Caco-2 (cell line): Measurements from ENCODE around the gene HIVEP3. TPM values are rescaled to one million over a fixed set of nuclear protein-coding genes. Genes with fewer than 3 reads are reported as not detected.

Source experiments
- BruUV-seq: library from RNA; stranded (reverse); fragments of 400-500 nt; replicated peaks from 2 replicates; lab custom pipeline; 2021; lab: Mats Ljungman, UMichigan
- CTCF ChIA-PET: fragments of 300-600 bp; sonication (Branson Sonifier 250); formaldehyde crosslinking; loops from one replicate; lab custom pipeline; 2022; ENCODE audit warnings: antibody characterized with exemption; lab: Charles Lee
- POLR2A ChIA-PET: fragments of 300-600 bp; sonication (Branson Sonifier 250); formaldehyde crosslinking; loops from one replicate; lab custom pipeline; 2022; ENCODE audit warnings: antibody characterized with exemption; lab: Charles Lee
- DNase-seq, 2 experiments: peaks; one replicate each; pipeline versions ENCODE4 v3.0.0 to v3.0.0-alpha.2; 2020 to 2022
- H3K27me3 ChIP-seq: replicated peaks from 2 replicates; pipeline ENCODE4 v1.6.0; 2011; ENCODE audit warnings: low read length; ENCODE audit not compliant: control insufficient read depth, insufficient read depth
- H3K36me3 ChIP-seq: 2 replicates; pipeline ENCODE4 v1.5.1; 2011; ENCODE audit warnings: low read length; ENCODE audit not compliant: control insufficient read depth, insufficient read depth
- H3K4me1 ChIP-seq: fragments of 250-450 bp; sonication (Bioruptor Pico); 2 replicates; pipeline ENCODE4 v1.5.1; 2020; ENCODE audit warnings: mild to moderate bottlenecking
- H3K4me3 ChIP-seq: 2 replicates; pipeline ENCODE4 v1.5.1; 2011; ENCODE audit warnings: low read depth, mild to moderate bottlenecking, control low read depth, low read length
- H3K9me3 ChIP-seq: fragments of 250-450 bp; sonication (Bioruptor Pico); 2 replicates; pipeline ENCODE4 v1.5.1; 2020; ENCODE audit warnings: mild to moderate bottlenecking, moderate library complexity
- H3K27ac Mint-ChIP-seq: one replicate; pipeline ENCODE4 v1.8.0; 2022; ENCODE audit warnings: mixed read lengths; ENCODE audit not compliant: unreplicated experiment
- H3K27me3 Mint-ChIP-seq: one replicate; pipeline ENCODE4 v1.8.0; 2022; ENCODE audit warnings: mixed read lengths; ENCODE audit not compliant: insufficient read depth, unreplicated experiment
- H3K36me3 Mint-ChIP-seq: one replicate; pipeline ENCODE4 v1.8.0; 2022; ENCODE audit warnings: mild to moderate bottlenecking, mixed read lengths; ENCODE audit not compliant: insufficient read depth, unreplicated experiment
- H3K4me1 Mint-ChIP-seq: one replicate; pipeline ENCODE4 v1.8.0; 2022; ENCODE audit warnings: low read depth, mixed read lengths; ENCODE audit not compliant: unreplicated experiment
- H3K4me3 Mint-ChIP-seq: one replicate; pipeline ENCODE4 v1.8.0; 2022; ENCODE audit warnings: mild to moderate bottlenecking, moderate library complexity, mixed read lengths; ENCODE audit not compliant: unreplicated experiment
- H3K9me3 Mint-ChIP-seq: one replicate; pipeline ENCODE4 v1.8.0; 2022; ENCODE audit warnings: mixed read lengths; ENCODE audit not compliant: unreplicated experiment
- intact Hi-C: fragments of 100-400 bp; cut with micrococcal nuclease; formaldehyde crosslinking; loops from one replicate; pipeline ENCODE4 v1.10.0; 2022; ENCODE audit not compliant: unreplicated experiment
- total RNA-seq: library from RNA; stranded (reverse); gene quantifications from 2 replicates; pipeline ENCODE4 v1.2.3, GENCODE V29; 2022
- TF ChIP-seq, protein P1 (sequence below), 2 experiments: fragments of 200-600 bp in 1 of 2; IDR thresholded peaks; 1 replicate in 1 of 2; 2 replicates in 1 of 2; pipeline versions ENCODE4 v1.5.1 to v1.8.0; 2011 to 2022; ENCODE audit warnings: antibody characterized with exemption in 1 of 2, control low read depth in 1 of 2, inconsistent platforms in 1 of 2, low read depth in 1 of 2, low read length in 1 of 2, mild to moderate bottlenecking in 1 of 2, moderate library complexity in 1 of 2; ENCODE audit not compliant: insufficient read depth in 1 of 2, severe bottlenecking in 1 of 2, unreplicated experiment in 1 of 2

Gene HIVEP3
- total RNA-seq, 1 experiment from 2014 or later: 0.25 TPM

DNA sequence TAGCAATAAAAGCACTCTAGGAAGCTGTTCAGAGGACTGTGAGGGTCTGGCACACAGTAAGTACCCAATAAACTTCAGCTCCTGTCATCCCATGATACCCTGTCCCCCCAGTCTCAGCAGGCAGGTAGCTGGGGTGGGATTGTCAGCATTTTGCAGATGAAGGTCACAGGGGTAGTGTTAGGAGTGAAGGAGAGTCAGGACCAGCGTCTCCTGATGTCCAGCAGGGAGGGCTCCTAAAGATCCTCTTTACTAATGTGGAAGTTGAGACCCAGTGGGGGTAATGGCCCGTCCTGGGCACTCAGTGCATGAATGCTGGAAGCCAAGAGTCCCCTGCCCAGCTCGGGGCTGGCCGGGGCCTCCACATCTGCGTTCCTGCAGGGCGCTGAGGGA, 402.9 kb downstream of the HIVEP3 start:
- H3K27me3 Mint-ChIP-seq: peaks cover 5% of the 10 kb centered on the region
- H3K36me3 Mint-ChIP-seq: no peaks in the 10 kb centered on the region
- no peaks in the 10 kb centered on the region for H3K9me3 Mint-ChIP-seq
- Histone ChIP-seq H3K4me1 (peaks cover 32% of the 10 kb centered on the region), H3K4me3 (no peak overlapping the region), H3K9me3 (no peaks in the 10 kb centered on the region), H3K36me3 (no peaks in the 10 kb centered on the region), H3K27me3 (no peaks in the 10 kb centered on the region)
- H3K4me3 Mint-ChIP-seq: peak overlapping the region; percentile 63
- H3K4me1 Mint-ChIP-seq: peaks cover 7% of the 10 kb centered on the region
- ChIA-PET POLR2A (no interaction called here), CTCF (interaction anchor here (0.5 to 1.6 kb wide), 8 partner anchors 20 to 290 kb away, joined by 3 to 8 read pairs (median 4); partner anchors contain the start of gene EDN2)
- no peak for DNase-seq
- H3K27ac Mint-ChIP-seq: no peak overlapping the region
- TF ChIP-seq, protein P1, sequence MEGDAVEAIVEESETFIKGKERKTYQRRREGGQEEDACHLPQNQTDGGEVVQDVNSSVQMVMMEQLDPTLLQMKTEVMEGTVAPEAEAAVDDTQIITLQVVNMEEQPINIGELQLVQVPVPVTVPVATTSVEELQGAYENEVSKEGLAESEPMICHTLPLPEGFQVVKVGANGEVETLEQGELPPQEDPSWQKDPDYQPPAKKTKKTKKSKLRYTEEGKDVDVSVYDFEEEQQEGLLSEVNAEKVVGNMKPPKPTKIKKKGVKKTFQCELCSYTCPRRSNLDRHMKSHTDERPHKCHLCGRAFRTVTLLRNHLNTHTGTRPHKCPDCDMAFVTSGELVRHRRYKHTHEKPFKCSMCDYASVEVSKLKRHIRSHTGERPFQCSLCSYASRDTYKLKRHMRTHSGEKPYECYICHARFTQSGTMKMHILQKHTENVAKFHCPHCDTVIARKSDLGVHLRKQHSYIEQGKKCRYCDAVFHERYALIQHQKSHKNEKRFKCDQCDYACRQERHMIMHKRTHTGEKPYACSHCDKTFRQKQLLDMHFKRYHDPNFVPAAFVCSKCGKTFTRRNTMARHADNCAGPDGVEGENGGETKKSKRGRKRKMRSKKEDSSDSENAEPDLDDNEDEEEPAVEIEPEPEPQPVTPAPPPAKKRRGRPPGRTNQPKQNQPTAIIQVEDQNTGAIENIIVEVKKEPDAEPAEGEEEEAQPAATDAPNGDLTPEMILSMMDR (IDR thresholded peaks at IDR 0.05; ENCODE audit: insufficient read depth in 1 of 2, low read depth in 1 of 2, low read length in 1 of 2, severe bottlenecking in 1 of 2, unreplicated experiment in 1 of 2): no peak
- intact Hi-C loops: loop anchor here (1.0 to 10.0 kb wide), 2 partner anchors 19 to 251 kb away; no protein-coding TSS in a partner anchor
- BruUV-seq: no TSS peak

DNA sequence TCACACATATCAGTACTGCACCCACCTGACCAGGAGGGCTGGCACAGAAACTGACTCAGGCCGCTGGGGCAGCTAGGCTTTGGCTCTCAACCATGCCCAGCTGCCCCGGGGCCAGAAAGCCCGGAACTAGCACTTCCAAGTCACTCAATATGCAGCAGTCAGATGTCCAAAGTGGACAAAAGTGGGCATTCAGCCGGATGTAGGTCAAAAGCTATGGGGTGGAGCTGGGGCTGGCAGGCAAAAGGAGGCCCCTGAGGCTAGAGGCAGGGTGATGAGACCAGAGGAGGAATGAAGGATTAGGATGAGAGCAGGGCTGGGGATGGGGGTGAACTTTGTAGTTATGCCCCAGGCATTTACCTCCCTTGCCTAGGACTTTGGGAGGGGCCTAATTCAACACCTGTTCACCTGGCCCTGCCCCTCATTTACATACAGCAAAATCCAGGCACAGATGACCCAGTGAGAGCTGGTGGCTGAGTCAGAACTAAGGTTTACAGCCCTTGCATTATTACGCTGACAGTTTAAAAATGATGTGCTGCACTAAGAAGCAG, 403.5 kb downstream of the HIVEP3 start:
- CTCF ChIA-PET: interaction anchor here (0.6 to 1.6 kb wide), 4 partner anchors 19 to 290 kb away, joined by 3 to 5 read pairs (median 4); partner anchors contain the start of gene EDN2
- Mint-ChIP-seq H3K9me3 (no peaks in the 10 kb centered on the region), H3K4me3 (no peak overlapping the region), H3K36me3 (no peaks in the 10 kb centered on the region), H3K4me1 (peaks cover 7% of the 10 kb centered on the region), H3K27ac (no peak overlapping the region), H3K27me3 (peaks cover 5% of the 10 kb centered on the region)
- Histone ChIP-seq H3K4me3 (no peak overlapping the region), H3K9me3 (no peaks in the 10 kb centered on the region), H3K36me3 (no peaks in the 10 kb centered on the region), H3K27me3 (no peaks in the 10 kb centered on the region), H3K4me1 (peaks cover 32% of the 10 kb centered on the region)
- peak; percentile 57 to 77 for DNase-seq
- POLR2A ChIA-PET: no interaction called here
- intact Hi-C loops: loop anchor here (10.0 kb wide), 1 partner anchor 250 kb away; no protein-coding TSS in a partner anchor
- TF ChIP-seq, protein P1 (IDR thresholded peaks at IDR 0.05; ENCODE audit: insufficient read depth in 1 of 2, low read depth in 1 of 2, low read length in 1 of 2, severe bottlenecking in 1 of 2, unreplicated experiment in 1 of 2): no peak
- no TSS peak for BruUV-seq

DNA sequence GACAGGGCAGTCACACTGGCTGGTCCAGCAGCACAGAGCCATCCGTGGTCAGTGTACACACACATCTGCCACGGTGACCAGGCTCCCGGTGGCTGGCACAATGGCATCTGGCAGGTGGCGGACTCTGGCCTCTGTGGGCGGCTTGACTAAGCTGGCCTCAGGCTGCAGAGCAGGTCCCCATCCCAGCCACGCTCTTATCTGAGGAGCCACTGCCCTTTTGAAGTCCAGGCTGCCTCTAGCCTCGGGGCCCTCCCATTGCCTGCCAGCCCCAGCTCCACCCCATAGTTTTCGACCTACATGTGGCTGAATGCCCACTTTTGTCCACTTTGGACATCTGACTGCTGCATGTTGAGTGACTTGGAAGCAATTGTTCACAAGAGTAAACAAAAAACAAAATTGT, 404.3 kb downstream of the HIVEP3 start:
- Mint-ChIP-seq H3K27ac (no peak overlapping the region), H3K36me3 (no peaks in the 10 kb centered on the region), H3K27me3 (no peaks in the 10 kb centered on the region), H3K4me1 (peaks cover 7% of the 10 kb centered on the region), H3K4me3 (no peak overlapping the region), H3K9me3 (no peaks in the 10 kb centered on the region)
- Histone ChIP-seq H3K27me3 (no peaks in the 10 kb centered on the region), H3K4me1 (peaks cover 32% of the 10 kb centered on the region), H3K9me3 (no peaks in the 10 kb centered on the region), H3K4me3 (no peak overlapping the region), H3K36me3 (no peaks in the 10 kb centered on the region)
- intact Hi-C loops: loop anchor here (10.0 kb wide), 1 partner anchor 250 kb away; no protein-coding TSS in a partner anchor
- TF ChIP-seq, protein P1 (IDR thresholded peaks at IDR 0.05; ENCODE audit: insufficient read depth in 1 of 2, low read depth in 1 of 2, low read length in 1 of 2, severe bottlenecking in 1 of 2, unreplicated experiment in 1 of 2): no peak
- CTCF ChIA-PET: interaction anchor here (0.8 kb wide), 1 partner anchor 64 kb away, joined by 3 read pairs; no protein-coding TSS in a partner anchor
- peak; percentile 48 to 76 for DNase-seq
- POLR2A ChIA-PET: no interaction called here
- no TSS peak for BruUV-seq
